SK-N-SH treated with all-trans-retinoic acid at 6 μM for 48 hours (cell line): ENCODE measurements around the gene MAML2.

Experiments
- ATAC-seq: fragments of 200-7000 bp; cut with Tn5 transposase; 3 replicates; pipeline ENCODE4 v1.9.1; 2020; ENCODE audit warnings: mild to moderate bottlenecking, moderate library complexity
- ARNTL ChIP-seq: fragments of 450-650 bp; formaldehyde crosslinking; IDR thresholded peaks from 2 replicates; pipeline ENCODE4 v1.5.0; 2020; ENCODE audit warnings: low read depth, mild to moderate bottlenecking, moderate library complexity, borderline replicate concordance
- BACH2 ChIP-seq: fragments of 250-450 bp; sonication (Bioruptor Pico); IDR thresholded peaks from 2 replicates; pipeline ENCODE4 v1.9.0; 2021; ENCODE audit warnings: mild to moderate bottlenecking, borderline replicate concordance
- CSDC2 ChIP-seq: fragments of 250-450 bp; sonication (Bioruptor Pico); IDR thresholded peaks from 2 replicates; pipeline ENCODE4 v1.5.0; 2020; ENCODE audit warnings: mild to moderate bottlenecking, moderate library complexity
- ESRRG ChIP-seq: fragments of 250-450 bp; sonication (Bioruptor Pico); IDR thresholded peaks from 2 replicates; pipeline ENCODE4 v1.6.1; 2021; ENCODE audit warnings: mild to moderate bottlenecking
- GLIS3 ChIP-seq: fragments of 250-450 bp; sonication (Bioruptor Pico); IDR thresholded peaks from 2 replicates; pipeline ENCODE4 v1.5.0; 2020; ENCODE audit warnings: mild to moderate bottlenecking, moderate library complexity
- PPARA ChIP-seq: fragments of 250-450 bp; sonication (Bioruptor Pico); IDR thresholded peaks from 2 replicates; pipeline ENCODE4 v1.5.0; 2020; ENCODE audit warnings: mild to moderate bottlenecking, borderline replicate concordance
- RARB ChIP-seq: fragments of 250-450 bp; sonication (Bioruptor Pico); IDR thresholded peaks from 2 replicates; pipeline ENCODE4 v1.8.0; 2021; ENCODE audit warnings: mild to moderate bottlenecking, moderate library complexity
- SNAI2 ChIP-seq: fragments of 250-450 bp; sonication (Bioruptor Pico); IDR thresholded peaks from 2 replicates; pipeline ENCODE4 v1.5.0; 2020; ENCODE audit warnings: mild to moderate bottlenecking, moderate library complexity
- TCF4 ChIP-seq: fragments of 250-450 bp; sonication (Bioruptor Pico); IDR thresholded peaks from 2 replicates; pipeline ENCODE4 v1.8.0; 2021; ENCODE audit warnings: mild to moderate bottlenecking, moderate library complexity, borderline replicate concordance
- ZC3H10 ChIP-seq: fragments of 250-450 bp; sonication (Bioruptor Pico); IDR thresholded peaks from 2 replicates; pipeline ENCODE4 v1.5.1; 2021; ENCODE audit warnings: mild to moderate bottlenecking, moderate library complexity
- ZFP30 ChIP-seq: fragments of 450-650 bp; formaldehyde crosslinking; IDR thresholded peaks from 2 replicates; pipeline ENCODE4 v1.5.0; 2022; ENCODE audit warnings: mild to moderate bottlenecking, moderate library complexity
- ZNF565 ChIP-seq: fragments of 450-650 bp; formaldehyde crosslinking; conservative IDR thresholded peaks from 2 replicates; pipeline ENCODE4 v1.5.0; 2020; ENCODE audit warnings: low read depth, mild to moderate bottlenecking, moderate library complexity
- ZNF70 ChIP-seq: fragments of 450-650 bp; formaldehyde crosslinking; IDR thresholded peaks from 2 replicates; pipeline ENCODE4 v1.5.0; 2020; ENCODE audit warnings: mild to moderate bottlenecking, moderate library complexity
- TF ChIP-seq, protein P1 (sequence below): fragments of 250-450 bp; sonication (Bioruptor Pico); IDR thresholded peaks from 2 replicates; pipeline ENCODE4 v1.5.1; 2021; ENCODE audit warnings: mild to moderate bottlenecking, moderate library complexity
- TF ChIP-seq, protein P2 (sequence below): fragments of 250-450 bp; sonication (Bioruptor Pico); IDR thresholded peaks from 2 replicates; pipeline ENCODE4 v1.8.0; 2021; ENCODE audit warnings: low read depth, mild to moderate bottlenecking, moderate library complexity, borderline replicate concordance
- TF ChIP-seq, protein P3 (sequence below): fragments of 250-450 bp; sonication (Bioruptor Pico); IDR thresholded peaks from 2 replicates; pipeline ENCODE4 v1.8.0; 2020; ENCODE audit warnings: mild to moderate bottlenecking, moderate library complexity, borderline replicate concordance
- TF ChIP-seq, protein P4 (sequence below): fragments of 250-450 bp; sonication (Bioruptor Pico); IDR thresholded peaks from 2 replicates; pipeline ENCODE4 v1.5.0; 2020; ENCODE audit warnings: mild to moderate bottlenecking, moderate library complexity

Gene MAML2

DNA sequence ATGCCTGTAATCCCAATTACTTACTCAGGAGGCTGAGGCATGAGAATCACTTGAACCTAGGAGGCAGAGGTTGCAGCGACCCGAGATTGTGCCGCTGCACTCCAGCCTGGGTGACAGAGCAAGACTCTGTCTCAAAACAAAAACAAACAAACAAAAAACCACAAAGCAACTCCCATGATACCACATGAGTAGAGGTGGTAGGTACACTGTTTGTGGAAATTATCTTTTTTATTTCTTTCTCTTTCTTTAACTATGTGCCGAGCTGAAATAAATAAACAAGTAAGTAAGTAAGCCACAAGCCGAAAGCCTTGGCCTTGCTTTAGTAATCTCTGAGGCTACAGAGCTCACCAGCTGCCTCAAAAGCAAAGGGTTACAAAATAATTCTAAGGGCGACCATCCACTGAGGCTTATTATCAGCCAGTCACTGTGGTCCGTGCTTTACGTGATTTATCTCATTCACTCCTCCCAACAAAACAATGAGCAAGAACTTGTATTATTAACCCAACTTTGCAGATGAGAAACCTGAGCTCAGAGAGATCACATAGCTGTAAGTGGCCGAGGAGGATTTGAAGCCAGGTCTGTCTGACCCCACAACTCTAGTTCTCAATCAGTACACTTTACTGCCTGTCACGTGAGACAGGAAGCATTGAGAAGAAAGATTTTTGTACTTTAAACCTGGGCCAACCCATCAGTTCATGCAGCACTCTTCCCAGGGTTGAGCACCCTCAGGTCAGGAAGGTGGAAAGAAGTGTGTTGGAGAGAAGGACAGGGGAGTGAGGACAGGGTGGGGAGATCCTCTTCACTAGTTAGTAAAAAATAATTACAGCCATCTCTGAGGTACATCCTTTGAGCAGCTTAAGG, 349.3 kb downstream of the MAML2 start:
- TF ChIP-seq SNAI2 (CRISPR knock-in tag): no peak
- TF ChIP-seq CSDC2 (CRISPR knock-in tag): no peak
- no peak for TF ChIP-seq BACH2 (CRISPR knock-in tag)
- no peak for TF ChIP-seq ZC3H10 (CRISPR knock-in tag)
- no peak for TF ChIP-seq TCF4 (CRISPR knock-in tag)
- TF ChIP-seq, protein P1, sequence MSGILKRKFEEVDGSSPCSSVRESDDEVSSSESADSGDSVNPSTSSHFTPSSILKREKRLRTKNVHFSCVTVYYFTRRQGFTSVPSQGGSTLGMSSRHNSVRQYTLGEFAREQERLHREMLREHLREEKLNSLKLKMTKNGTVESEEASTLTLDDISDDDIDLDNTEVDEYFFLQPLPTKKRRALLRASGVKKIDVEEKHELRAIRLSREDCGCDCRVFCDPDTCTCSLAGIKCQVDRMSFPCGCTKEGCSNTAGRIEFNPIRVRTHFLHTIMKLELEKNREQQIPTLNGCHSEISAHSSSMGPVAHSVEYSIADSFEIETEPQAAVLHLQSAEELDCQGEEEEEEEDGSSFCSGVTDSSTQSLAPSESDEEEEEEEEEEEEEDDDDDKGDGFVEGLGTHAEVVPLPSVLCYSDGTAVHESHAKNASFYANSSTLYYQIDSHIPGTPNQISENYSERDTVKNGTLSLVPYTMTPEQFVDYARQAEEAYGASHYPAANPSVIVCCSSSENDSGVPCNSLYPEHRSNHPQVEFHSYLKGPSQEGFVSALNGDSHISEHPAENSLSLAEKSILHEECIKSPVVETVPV (CRISPR knock-in tag): no peak
- TF ChIP-seq, protein P2, sequence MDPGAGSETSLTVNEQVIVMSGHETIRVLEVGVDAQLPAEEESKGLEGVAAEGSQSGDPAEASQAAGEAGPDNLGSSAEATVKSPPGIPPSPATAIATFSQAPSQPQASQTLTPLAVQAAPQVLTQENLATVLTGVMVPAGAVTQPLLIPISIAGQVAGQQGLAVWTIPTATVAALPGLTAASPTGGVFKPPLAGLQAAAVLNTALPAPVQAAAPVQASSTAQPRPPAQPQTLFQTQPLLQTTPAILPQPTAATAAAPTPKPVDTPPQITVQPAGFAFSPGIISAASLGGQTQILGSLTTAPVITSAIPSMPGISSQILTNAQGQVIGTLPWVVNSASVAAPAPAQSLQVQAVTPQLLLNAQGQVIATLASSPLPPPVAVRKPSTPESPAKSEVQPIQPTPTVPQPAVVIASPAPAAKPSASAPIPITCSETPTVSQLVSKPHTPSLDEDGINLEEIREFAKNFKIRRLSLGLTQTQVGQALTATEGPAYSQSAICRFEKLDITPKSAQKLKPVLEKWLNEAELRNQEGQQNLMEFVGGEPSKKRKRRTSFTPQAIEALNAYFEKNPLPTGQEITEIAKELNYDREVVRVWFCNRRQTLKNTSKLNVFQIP (CRISPR knock-in tag): no peak
- TF ChIP-seq ZNF70 (CRISPR knock-in tag): no peak
- no peak for TF ChIP-seq PPARA (CRISPR knock-in tag)
- TF ChIP-seq, protein P3, sequence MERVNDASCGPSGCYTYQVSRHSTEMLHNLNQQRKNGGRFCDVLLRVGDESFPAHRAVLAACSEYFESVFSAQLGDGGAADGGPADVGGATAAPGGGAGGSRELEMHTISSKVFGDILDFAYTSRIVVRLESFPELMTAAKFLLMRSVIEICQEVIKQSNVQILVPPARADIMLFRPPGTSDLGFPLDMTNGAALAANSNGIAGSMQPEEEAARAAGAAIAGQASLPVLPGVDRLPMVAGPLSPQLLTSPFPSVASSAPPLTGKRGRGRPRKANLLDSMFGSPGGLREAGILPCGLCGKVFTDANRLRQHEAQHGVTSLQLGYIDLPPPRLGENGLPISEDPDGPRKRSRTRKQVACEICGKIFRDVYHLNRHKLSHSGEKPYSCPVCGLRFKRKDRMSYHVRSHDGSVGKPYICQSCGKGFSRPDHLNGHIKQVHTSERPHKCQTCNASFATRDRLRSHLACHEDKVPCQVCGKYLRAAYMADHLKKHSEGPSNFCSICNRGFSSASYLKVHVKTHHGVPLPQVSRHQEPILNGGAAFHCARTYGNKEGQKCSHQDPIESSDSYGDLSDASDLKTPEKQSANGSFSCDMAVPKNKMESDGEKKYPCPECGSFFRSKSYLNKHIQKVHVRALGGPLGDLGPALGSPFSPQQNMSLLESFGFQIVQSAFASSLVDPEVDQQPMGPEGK (CRISPR knock-in tag): no peak
- no peak for TF ChIP-seq ESRRG (CRISPR knock-in tag)
- TF ChIP-seq ZNF565: no peak
- TF ChIP-seq GLIS3 (CRISPR knock-in tag): no peak
- TF ChIP-seq ARNTL: no peak
- no peak for TF ChIP-seq ZFP30 (CRISPR knock-in tag)
- TF ChIP-seq RARB (CRISPR knock-in tag): no peak
- TF ChIP-seq, protein P4, sequence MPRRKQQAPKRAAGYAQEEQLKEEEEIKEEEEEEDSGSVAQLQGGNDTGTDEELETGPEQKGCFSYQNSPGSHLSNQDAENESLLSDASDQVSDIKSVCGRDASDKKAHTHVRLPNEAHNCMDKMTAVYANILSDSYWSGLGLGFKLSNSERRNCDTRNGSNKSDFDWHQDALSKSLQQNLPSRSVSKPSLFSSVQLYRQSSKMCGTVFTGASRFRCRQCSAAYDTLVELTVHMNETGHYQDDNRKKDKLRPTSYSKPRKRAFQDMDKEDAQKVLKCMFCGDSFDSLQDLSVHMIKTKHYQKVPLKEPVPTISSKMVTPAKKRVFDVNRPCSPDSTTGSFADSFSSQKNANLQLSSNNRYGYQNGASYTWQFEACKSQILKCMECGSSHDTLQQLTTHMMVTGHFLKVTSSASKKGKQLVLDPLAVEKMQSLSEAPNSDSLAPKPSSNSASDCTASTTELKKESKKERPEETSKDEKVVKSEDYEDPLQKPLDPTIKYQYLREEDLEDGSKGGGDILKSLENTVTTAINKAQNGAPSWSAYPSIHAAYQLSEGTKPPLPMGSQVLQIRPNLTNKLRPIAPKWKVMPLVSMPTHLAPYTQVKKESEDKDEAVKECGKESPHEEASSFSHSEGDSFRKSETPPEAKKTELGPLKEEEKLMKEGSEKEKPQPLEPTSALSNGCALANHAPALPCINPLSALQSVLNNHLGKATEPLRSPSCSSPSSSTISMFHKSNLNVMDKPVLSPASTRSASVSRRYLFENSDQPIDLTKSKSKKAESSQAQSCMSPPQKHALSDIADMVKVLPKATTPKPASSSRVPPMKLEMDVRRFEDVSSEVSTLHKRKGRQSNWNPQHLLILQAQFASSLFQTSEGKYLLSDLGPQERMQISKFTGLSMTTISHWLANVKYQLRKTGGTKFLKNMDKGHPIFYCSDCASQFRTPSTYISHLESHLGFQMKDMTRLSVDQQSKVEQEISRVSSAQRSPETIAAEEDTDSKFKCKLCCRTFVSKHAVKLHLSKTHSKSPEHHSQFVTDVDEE (CRISPR knock-in tag): no peak
- no peak for ATAC-seq

DNA sequence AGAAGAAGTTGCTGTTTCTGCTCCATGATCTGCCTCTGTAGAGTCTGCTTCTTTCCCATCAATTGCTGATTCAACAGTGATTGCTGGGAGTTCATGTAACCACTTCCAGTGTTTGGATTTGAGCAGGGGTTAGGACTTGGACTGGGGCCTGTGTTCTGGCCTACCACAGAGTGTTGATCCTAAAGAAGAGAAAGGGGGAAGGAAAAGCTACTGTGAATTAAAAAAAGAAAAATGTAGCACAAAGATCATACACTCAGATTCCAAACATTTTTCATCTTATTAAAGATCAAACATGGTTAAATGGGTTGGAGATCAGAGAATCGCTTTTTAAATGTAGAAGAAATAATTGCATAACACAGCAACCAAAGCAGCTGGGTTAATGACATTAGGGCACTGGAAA, 351.4 kb downstream of the MAML2 start:
- ATAC-seq: no peak
- TF ChIP-seq, protein P3 (CRISPR knock-in tag): no peak
- TF ChIP-seq ZNF70 (CRISPR knock-in tag): no peak

DNA sequence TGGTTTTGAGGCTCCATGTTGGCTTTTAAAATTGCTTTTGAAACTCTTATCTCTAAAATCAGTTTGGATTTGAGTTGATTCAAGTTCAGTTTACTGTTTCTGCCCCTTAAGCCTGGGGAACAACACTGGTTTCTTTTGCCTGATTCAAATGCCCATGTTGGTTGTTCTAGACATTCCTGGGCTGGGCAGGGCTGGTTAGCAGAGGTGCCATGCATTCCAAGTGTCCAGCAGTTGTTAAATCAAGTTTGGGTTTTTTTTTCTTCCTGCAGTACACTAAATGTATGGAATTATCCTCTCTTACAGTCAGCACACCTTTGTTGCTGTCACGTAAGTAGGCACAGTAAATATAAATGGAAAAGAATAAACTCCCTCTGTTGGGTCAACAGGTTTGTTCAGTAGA, 351.9 kb downstream of the MAML2 start:
- ATAC-seq: peak; percentile 45; the same call in 1 of the 3 replicates
- TF ChIP-seq, protein P3 (CRISPR knock-in tag): no peak
- TF ChIP-seq, protein P4 (CRISPR knock-in tag): no peak
- TF ChIP-seq ARNTL: no peak
- TF ChIP-seq, protein P2 (CRISPR knock-in tag): no peak
